ENCODE measurements around the gene PLCB4.

Gene PLCB4

GRCh38 chr20:9440892-9441291 is 372.0 kb downstream of the PLCB4 start:
- no peak for DNase-seq (ENCODE audit: extremely low read depth, low read depth)

DNA sequence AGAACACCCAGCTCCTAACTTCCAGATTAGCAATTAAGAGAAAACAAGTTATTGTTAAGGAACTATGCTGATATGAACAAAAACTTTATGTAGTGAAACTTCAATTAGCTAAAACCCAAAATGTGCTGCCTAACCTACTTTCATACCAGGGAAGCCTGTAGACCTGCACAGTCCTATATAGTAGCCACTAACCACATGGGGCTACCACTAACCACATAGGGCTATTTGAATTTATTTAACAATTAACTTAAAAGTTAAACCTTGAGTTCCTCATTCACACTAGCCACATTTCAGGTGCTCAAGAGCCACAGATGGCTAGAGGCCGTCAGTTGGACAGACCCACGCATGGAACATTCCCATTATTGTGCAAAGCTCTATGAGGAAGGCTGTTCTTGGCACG is 373.1 kb downstream of the PLCB4 start:
- no peak for TF ChIP-seq CTCF (IDR thresholded peaks at IDR 0.05; ENCODE audit: low read depth, low read length, missing control alignments)
- DNase-seq (ENCODE audit: extremely low read depth, low read depth), result no peak
- H3K4me3 ChIP-seq (replicated peaks; ENCODE audit: low read depth, low read length), result no peak overlapping the region

More at GRCh38 chr20:9440892-9441291, 372.0 kb downstream of the PLCB4 start:
- TF ChIP-seq CTCF (IDR thresholded peaks at IDR 0.05; ENCODE audit: low read depth, low read length, missing control alignments), result no peak
- no peak overlapping the region for H3K4me3 ChIP-seq (replicated peaks; ENCODE audit: low read depth, low read length)

DNA sequence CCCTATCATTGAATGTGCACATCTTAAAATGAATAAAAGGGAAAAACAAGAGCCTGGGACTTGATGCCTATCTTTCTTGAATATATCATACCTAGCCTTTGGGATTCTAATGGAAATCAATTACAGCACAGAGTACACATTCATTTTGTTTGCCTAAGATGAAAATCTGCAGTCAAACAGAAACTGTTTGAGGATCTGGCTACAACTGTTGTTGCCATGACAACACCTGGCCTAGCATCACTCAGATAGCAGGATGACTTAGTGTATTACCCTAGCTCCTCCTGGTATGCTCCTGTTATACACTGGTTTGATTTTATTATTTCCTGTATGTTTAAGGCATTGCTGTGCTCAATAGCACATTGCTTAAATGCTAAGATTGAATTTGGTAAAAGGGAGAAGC is 374.0 kb downstream of the PLCB4 start:
- no peak overlapping the region for H3K4me3 ChIP-seq (replicated peaks; ENCODE audit: low read depth, low read length)
- no peak for DNase-seq (ENCODE audit: extremely low read depth, low read depth)
- no peak for TF ChIP-seq CTCF (IDR thresholded peaks at IDR 0.05; ENCODE audit: low read depth, low read length, missing control alignments)

GRCh38 chr20:9444921-9445320 is 376.0 kb downstream of the PLCB4 start:
- TF ChIP-seq CTCF (IDR thresholded peaks at IDR 0.05; ENCODE audit: low read depth, low read length, missing control alignments), result no peak
- no peak overlapping the region for H3K4me3 ChIP-seq (replicated peaks; ENCODE audit: low read depth, low read length)
- DNase-seq (ENCODE audit: extremely low read depth, low read depth), result no peak

DNA sequence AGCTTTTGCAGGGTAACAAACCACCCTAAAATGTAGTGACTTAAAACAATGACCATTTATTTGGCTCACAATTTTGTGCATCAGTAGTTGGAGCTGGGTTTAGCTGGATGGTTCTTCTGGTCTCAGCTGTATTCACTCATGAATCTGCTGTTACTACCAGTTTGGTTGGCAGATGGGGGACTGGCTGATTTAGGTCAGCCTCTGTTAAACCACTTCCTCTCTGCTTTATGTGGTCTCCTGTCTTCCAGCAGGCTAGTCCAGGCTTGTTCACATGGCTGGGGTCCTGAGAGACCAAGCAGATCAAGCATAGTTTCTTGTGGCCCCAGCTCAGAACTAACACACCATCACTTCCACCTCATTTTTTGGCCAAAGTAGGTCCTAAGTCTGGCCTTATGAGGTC is 378.3 kb downstream of the PLCB4 start:
- DNase-seq (ENCODE audit: extremely low read depth, low read depth), result no peak
- H3K4me3 ChIP-seq (replicated peaks; ENCODE audit: low read depth, low read length), result no peak overlapping the region
- TF ChIP-seq CTCF (IDR thresholded peaks at IDR 0.05; ENCODE audit: low read depth, low read length, missing control alignments), result no peak

GRCh38 chr20:9453201-9453600 is 384.3 kb downstream of the PLCB4 start:
- no peak for DNase-seq (ENCODE audit: extremely low read depth, low read depth)
- no peak for TF ChIP-seq CTCF (IDR thresholded peaks at IDR 0.05; ENCODE audit: low read depth, low read length, missing control alignments)
- H3K4me3 ChIP-seq (replicated peaks; ENCODE audit: low read depth, low read length), result no peak overlapping the region

- no peak for TF ChIP-seq CTCF (IDR thresholded peaks at IDR 0.05; ENCODE audit: low read depth, low read length, missing control alignments)
- DNase-seq (ENCODE audit: extremely low read depth, low read depth), result no peak
These were observed 385.9 kb downstream of the PLCB4 start for GRCh38 chr20:9454791-9455190.

More at GRCh38 chr20:9454791-9455190, 385.9 kb downstream of the PLCB4 start:
- no peak overlapping the region for H3K4me3 ChIP-seq (replicated peaks; ENCODE audit: low read depth, low read length)

Data from HFF-Myc (cell line).